BE2C (cell line): Measurements from ENCODE around the gene NUP214.

ENCODE experiments used
- DNase-seq: peaks from one replicate; pipeline ENCODE4 v3.0.0-alpha.2; 2020
- H3K27me3 ChIP-seq: fragments of 250-450 bp; sonication (Bioruptor Pico); 2 replicates; pipeline ENCODE4 v1.5.1; 2020; ENCODE audit warnings: mild to moderate bottlenecking
- H3K36me3 ChIP-seq: fragments of 250-450 bp; sonication (Bioruptor Pico); 2 replicates; pipeline ENCODE4 v1.5.1; 2020; ENCODE audit warnings: mild to moderate bottlenecking
- H3K4me1 ChIP-seq: fragments of 250-450 bp; sonication (Bioruptor Pico); 2 replicates; pipeline ENCODE4 v1.5.1; 2020
- H3K4me3 ChIP-seq: 2 replicates; pipeline ENCODE4 v1.5.1; 2011; ENCODE audit warnings: low read depth, low read length
- H3K9me3 ChIP-seq: fragments of 250-450 bp; sonication (Bioruptor Pico); 2 replicates; pipeline ENCODE4 v1.5.1; 2020
- CTCF ChIP-seq: IDR thresholded peaks from 2 replicates; pipeline ENCODE4 v1.5.1; 2012; ENCODE audit warnings: mild to moderate bottlenecking, low read depth, low read length

Gene NUP214

DNA sequence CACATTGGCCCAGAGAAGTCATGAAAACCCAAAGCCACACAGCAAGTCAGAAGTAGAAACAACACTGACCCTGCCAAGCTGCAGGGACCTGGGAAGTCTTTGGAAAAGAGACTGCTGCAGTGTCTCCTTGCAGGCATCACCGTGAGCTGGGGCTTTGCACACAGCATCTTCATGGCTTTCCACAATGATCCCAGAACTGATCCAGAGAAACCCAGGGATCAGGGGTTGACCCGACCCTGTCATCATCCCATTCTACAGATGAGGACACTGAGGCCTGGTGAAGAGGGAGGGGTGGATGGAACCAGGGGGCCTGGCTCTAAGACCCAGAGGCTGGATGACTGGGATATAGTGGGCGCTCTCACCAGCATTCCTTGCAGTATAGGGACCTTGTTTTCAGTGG is 155.3 kb downstream of the NUP214 start:
- no peaks in the 10 kb centered on the region for H3K36me3 ChIP-seq
- H3K4me1 ChIP-seq, result peaks cover 3% of the 10 kb centered on the region; the same call in 1 of the 2 replicates
- no peak for TF ChIP-seq CTCF
- no peaks in the 10 kb centered on the region for H3K9me3 ChIP-seq
- H3K4me3 ChIP-seq, result no peak overlapping the region
- H3K27me3 ChIP-seq, result peaks cover 23% of the 10 kb centered on the region
- DNase-seq, result no peak

DNA sequence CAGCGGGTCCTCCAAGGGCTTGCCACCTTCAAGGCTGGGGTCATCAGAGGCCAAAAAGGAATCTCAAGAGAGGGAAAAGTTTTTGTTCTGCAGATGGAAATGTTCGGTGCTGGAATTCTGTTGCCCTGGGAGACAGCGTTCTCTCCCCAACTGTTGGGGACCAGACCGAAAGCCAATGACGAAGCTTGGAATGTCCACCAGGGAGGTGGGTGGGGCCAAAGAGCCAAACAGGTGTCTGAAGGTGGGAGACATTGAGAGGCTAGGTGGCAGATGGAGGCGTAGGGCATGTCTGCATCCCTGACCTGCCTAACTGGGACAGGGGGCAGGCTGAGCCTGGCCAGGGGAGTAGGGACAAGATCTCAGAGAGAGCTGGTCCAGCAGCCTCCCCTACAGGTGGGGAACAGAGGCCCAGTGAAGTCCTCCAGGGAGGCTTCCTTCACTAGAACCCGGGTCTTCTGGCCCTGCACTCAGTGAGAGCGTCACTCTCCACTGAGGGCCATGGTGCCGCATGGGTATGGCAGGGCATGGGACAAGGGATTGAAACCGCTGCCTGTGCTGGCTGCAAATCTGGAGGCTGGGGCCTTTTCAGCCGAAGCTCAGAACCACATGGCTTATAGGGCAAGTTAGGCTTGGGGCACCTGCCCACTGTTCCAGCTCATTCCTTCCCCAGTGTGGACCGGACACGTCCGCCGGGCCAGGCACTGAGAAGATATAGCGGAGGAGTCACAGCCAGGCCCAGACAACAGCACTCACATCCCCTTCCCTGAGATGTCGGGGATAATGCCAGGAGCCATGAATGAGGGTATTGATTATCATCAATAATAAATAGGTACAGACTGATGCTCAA is 156.0 kb downstream of the NUP214 start:
- peaks cover 16% of the 10 kb centered on the region for H3K27me3 ChIP-seq
- H3K4me3 ChIP-seq, result no peak overlapping the region
- peaks cover 3% of the 10 kb centered on the region; the same call in 1 of the 2 replicates for H3K4me1 ChIP-seq
- no peak for DNase-seq
- H3K9me3 ChIP-seq, result no peaks in the 10 kb centered on the region
- no peaks in the 10 kb centered on the region for H3K36me3 ChIP-seq
- no peak for TF ChIP-seq CTCF

DNA sequence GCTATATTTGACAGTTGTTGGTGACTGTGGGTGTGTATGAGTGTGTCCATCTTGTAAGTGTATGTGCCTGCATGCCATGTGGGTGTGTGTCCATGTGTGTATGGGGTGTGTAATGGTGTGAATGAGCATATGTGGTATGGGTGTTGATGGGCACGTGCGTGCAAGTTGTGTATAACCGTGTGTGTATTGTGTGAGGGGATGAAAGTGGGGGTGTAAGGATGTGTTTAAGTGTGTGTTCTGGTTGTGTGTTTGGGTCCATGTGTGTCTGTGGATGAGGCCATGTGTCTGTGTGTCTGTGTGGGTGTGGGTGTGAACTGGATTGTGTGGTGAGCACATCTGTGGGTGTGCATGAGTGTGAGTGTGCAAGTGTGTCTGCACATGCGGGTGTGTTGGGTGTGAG is 156.8 kb downstream of the NUP214 start:
- Histone ChIP-seq H3K36me3 (no peaks in the 10 kb centered on the region), H3K27me3 (peaks cover 8% of the 10 kb centered on the region), H3K4me3 (no peak overlapping the region), H3K4me1 (peaks cover 3% of the 10 kb centered on the region; the same call in 1 of the 2 replicates), H3K9me3 (no peaks in the 10 kb centered on the region)
- no peak for TF ChIP-seq CTCF
- no peak for DNase-seq

- Histone ChIP-seq H3K4me1 (peaks cover 3% of the 10 kb centered on the region; the same call in 1 of the 2 replicates), H3K9me3 (no peaks in the 10 kb centered on the region), H3K4me3 (no peak overlapping the region)
These were observed 157.5 kb downstream of the NUP214 start for GRCh38 chr9:131282688-131283422.

More at GRCh38 chr9:131282688-131283422, 157.5 kb downstream of the NUP214 start:
- no peak for TF ChIP-seq CTCF
- Histone ChIP-seq H3K36me3 (no peaks in the 10 kb centered on the region), H3K27me3 (peaks cover 5% of the 10 kb centered on the region)
- DNase-seq, result peak; percentile 43
